SK-N-SH (cell line): ENCODE measurements around the gene PRG3. TPM values are rescaled to one million over a fixed set of nuclear protein-coding genes. Genes with fewer than 3 reads are reported as not detected.

Experiments
- CTCF ChIA-PET: fragments of 300-600, 350-600 bp; formaldehyde crosslinking; extraction: SDS; loops from one replicate; lab custom pipeline; 2021; lab: Yijun Ruan, JAX
- POLR2A ChIA-PET: fragments of 350-600 bp; sonication (Branson Sonifier 250); formaldehyde crosslinking; extraction: SDS; loops from one replicate; lab custom pipeline; 2020; ENCODE audit warnings: antibody characterized with exemption, inconsistent platforms; lab: Yijun Ruan, JAX
- DNase-seq: peaks from one replicate; pipeline ENCODE4 v3.0.0; 2012
- H2AFZ ChIP-seq: fragments of 200-600 bp; sonication (generic); 2 replicates; pipeline ENCODE4 v1.8.1; 2016; ENCODE audit warnings: antibody characterized with exemption, mild to moderate bottlenecking, low read depth
- H3F3A ChIP-seq: fragments of 200-600 bp; sonication (generic); replicated peaks from 2 replicates; pipeline ENCODE3; 2016; ENCODE audit warnings: antibody characterized with exemption, mild to moderate bottlenecking; ENCODE audit not compliant: insufficient read depth
- H3K27ac ChIP-seq, 2 experiments: fragments of 200-500 bp in 1 of 2; fragments of 200-600 bp in 1 of 2; sonication (Bioruptor generic) in 1 of 2; sonication (generic), shearing (Covaris generic) in 1 of 2; 2 replicates each; pipeline versions ENCODE4 v1.5.1 to v1.6.1; 2014 to 2016; ENCODE audit warnings: low read depth in 2 of 2, inconsistent platforms in 1 of 2, low read length in 1 of 2, mild to moderate bottlenecking in 1 of 2, mixed read lengths in 1 of 2
- H3K27me3 ChIP-seq: fragments of 200-600 bp; sonication (generic), shearing (Covaris generic); 2 replicates; pipeline ENCODE4 v1.6.1; 2016; ENCODE audit warnings: mixed run types; ENCODE audit not compliant: insufficient read depth
- H3K36me3 ChIP-seq, 2 experiments: fragments of 200-500 bp in 1 of 2; fragments of 200-600 bp in 1 of 2; sonication (Bioruptor generic) in 1 of 2; sonication (generic) in 1 of 2; replicated peaks in 1 of 2; 2 replicates each; pipeline versions ENCODE3 to v1.5.1; 2014 to 2016; ENCODE audit warnings: low read length in 1 of 2, mild to moderate bottlenecking in 1 of 2; ENCODE audit not compliant: insufficient read depth in 2 of 2, control insufficient read depth in 1 of 2
- H3K4me1 ChIP-seq, 2 experiments: fragments of 200-500 bp in 1 of 2; fragments of 200-600 bp in 1 of 2; sonication (Bioruptor generic) in 1 of 2; sonication (generic), shearing (Covaris generic) in 1 of 2; 2 replicates each; pipeline versions ENCODE4 v1.5.1 to v1.6.1; 2014 to 2016; ENCODE audit warnings: low read depth in 1 of 2, low read length in 1 of 2, mixed run types in 1 of 2; ENCODE audit not compliant: insufficient read depth in 2 of 2, control insufficient read depth in 1 of 2
- H3K4me2 ChIP-seq: fragments of 200-600 bp; sonication (generic), shearing (Covaris generic); 2 replicates; pipeline ENCODE4 v1.6.1; 2017; ENCODE audit warnings: mixed run types
- H3K4me3 ChIP-seq, 2 experiments: fragments of 200-500 bp in 1 of 2; fragments of 200-600 bp in 1 of 2; sonication (Bioruptor generic) in 1 of 2; sonication (generic), shearing (Covaris generic) in 1 of 2; 2 replicates each; pipeline versions ENCODE4 v1.5.1 to v1.8.1; 2014 to 2016; ENCODE audit warnings: low read depth in 2 of 2, inconsistent platforms in 1 of 2, low read length in 1 of 2, mild to moderate bottlenecking in 1 of 2, mixed read lengths in 1 of 2, moderate library complexity in 1 of 2
- H3K79me2 ChIP-seq: fragments of 200-600 bp; sonication (generic); 2 replicates; pipeline ENCODE4 v1.8.1; 2017; ENCODE audit warnings: mild to moderate bottlenecking; ENCODE audit not compliant: insufficient read depth
- H3K9ac ChIP-seq: fragments of 200-600 bp; sonication (generic); 2 replicates; pipeline ENCODE4 v1.6.1; 2017; ENCODE audit warnings: mixed run types
- H3K9me2 ChIP-seq: fragments of 200-600 bp; sonication (generic); 2 replicates; pipeline ENCODE4 v1.6.1; 2017; ENCODE audit warnings: mixed run types
- H3K9me3 ChIP-seq: fragments of 200-600 bp; sonication (generic); 2 replicates; pipeline ENCODE4 v1.6.1; 2017; ENCODE audit warnings: mixed run types, mild to moderate bottlenecking, moderate library complexity
- H4K20me1 ChIP-seq: fragments of 200-600 bp; sonication (generic); 2 replicates; pipeline ENCODE4 v1.6.1; 2017; ENCODE audit warnings: mild to moderate bottlenecking, mixed run types; ENCODE audit not compliant: insufficient read depth
- CHD2 ChIP-seq: fragments of 150-350 bp; IDR thresholded peaks from 2 replicates; pipeline ENCODE4 v1.6.1; 2018; ENCODE audit warnings: low read length; ENCODE audit not compliant: partially characterized antibody
- CTCF ChIP-seq: fragments of 200-600 bp; sonication (generic); IDR thresholded peaks from 2 replicates; pipeline ENCODE4 v1.6.1; 2017; ENCODE audit warnings: antibody characterized with exemption, mild to moderate bottlenecking, moderate library complexity
- EP300 ChIP-seq, 2 experiments: IDR thresholded peaks; 2 replicates each; pipeline versions ENCODE4 v1.4.0 to v1.6.1; 2012; ENCODE audit warnings: borderline replicate concordance in 1 of 2, low read depth in 1 of 2, low read length in 1 of 2
- EZH2phosphoT487 ChIP-seq: fragments of 200-600 bp; sonication (generic); IDR thresholded peaks from 2 replicates; pipeline ENCODE4 v1.6.1; 2017; ENCODE audit warnings: low read depth, mixed run types, mild to moderate bottlenecking, antibody characterized with exemption, moderate library complexity, borderline replicate concordance
- FOXJ3 ChIP-seq: sonication (generic); formaldehyde crosslinking; IDR thresholded peaks from 2 replicates; pipeline ENCODE4 v1.5.1; 2020; ENCODE audit warnings: mild to moderate bottlenecking, missing genetic modification reagents
- FOXM1 ChIP-seq: IDR thresholded peaks from 2 replicates; pipeline ENCODE4 v1.4.0; 2012; ENCODE audit warnings: low read depth, mild to moderate bottlenecking
- GABPA ChIP-seq: IDR thresholded peaks from 2 replicates; pipeline ENCODE4 v1.4.0; 2012; ENCODE audit warnings: low read depth, mild to moderate bottlenecking
- IRF3 ChIP-seq: fragments of 150-350 bp; IDR thresholded peaks from 2 replicates; pipeline ENCODE4 v1.6.1; 2016; ENCODE audit warnings: mild to moderate bottlenecking, low read depth, low read length
- JUND ChIP-seq: IDR thresholded peaks from 2 replicates; pipeline ENCODE4 v1.4.0; 2012
- MXI1 ChIP-seq: IDR thresholded peaks from 2 replicates; pipeline ENCODE4 v1.6.1; 2012; ENCODE audit warnings: mild to moderate bottlenecking, low read depth, low read length, improper control_type of control experiment
- NFIC ChIP-seq: IDR thresholded peaks from 2 replicates; pipeline ENCODE4 v1.4.0; 2012; ENCODE audit warnings: borderline replicate concordance
- POLR2AphosphoS5 ChIP-seq: IDR thresholded peaks from 2 replicates; pipeline ENCODE4 v1.6.1; 2012; ENCODE audit warnings: low read depth, low read length
- RAD21 ChIP-seq: IDR thresholded peaks from 2 replicates; pipeline ENCODE4 v1.6.1; 2012; ENCODE audit warnings: mild to moderate bottlenecking, low read length
- RCOR1 ChIP-seq: fragments of 150-350 bp; IDR thresholded peaks from 2 replicates; pipeline ENCODE4 v1.6.1; 2017; ENCODE audit warnings: antibody characterized with exemption, low read length
- REST ChIP-seq: IDR thresholded peaks from 2 replicates; pipeline ENCODE4 v1.6.1; 2012; ENCODE audit warnings: mild to moderate bottlenecking, low read depth, low read length, moderate library complexity
- RFX5 ChIP-seq: IDR thresholded peaks from 2 replicates; pipeline ENCODE4 v1.6.1; 2012; ENCODE audit warnings: mild to moderate bottlenecking, improper control_type of control experiment, low read length
- TAF1 ChIP-seq: IDR thresholded peaks from 2 replicates; pipeline ENCODE4 v1.6.1; 2012; ENCODE audit warnings: low read depth, mild to moderate bottlenecking, low read length, moderate library complexity, borderline replicate concordance
- TCF12 ChIP-seq: IDR thresholded peaks from 2 replicates; pipeline ENCODE4 v1.4.0; 2012
- USF2 ChIP-seq: fragments of 150-350 bp; IDR thresholded peaks from 2 replicates; pipeline ENCODE4 v1.6.1; 2017; ENCODE audit warnings: antibody characterized with exemption, low read length, low read depth, borderline replicate concordance
- WGBS: methylation state at CpG from one replicate; pipeline ENCODE4 v1.1.6; 2017; ENCODE audit warnings: low lambda C conversion rate; 5-methylcytosine and 5-hydroxymethylcytosine counted together
- polyA plus RNA-seq, 3 experiments: library from polyadenylated mRNA; depleted of rRNA; stranded (reverse); fragments of >200 nt; gene quantifications; 2 replicates each; pipeline ENCODE4 v1.2.3, GENCODE V29; 2012

Gene PRG3
- polyA plus RNA-seq, 1 of the 3 experiments (the other 2 are of a cell fraction): not detected

- H3F3A ChIP-seq: no peaks in the 10 kb centered on the region
- no peaks in the 10 kb centered on the region for H3K9me2 ChIP-seq
- no peaks in the 10 kb centered on the region for H3K79me2 ChIP-seq
- H4K20me1 ChIP-seq: no peaks in the 10 kb centered on the region
- WGBS: 49% methylated on average over 2 of the region's 2 CpGs
- POLR2A ChIA-PET: no interaction called here
- no peaks in the 10 kb centered on the region for H3K27me3 ChIP-seq
- no peaks in the 10 kb centered on the region; a peak in 1 of 4 replicates for H3K4me1 ChIP-seq
- H3K4me2 ChIP-seq: no peak overlapping the region
- CTCF ChIA-PET: interaction anchor here (1.0 kb wide), 1 partner anchor 30 kb away, joined by 4 read pairs; no protein-coding TSS in a partner anchor
- no peak overlapping the region for H3K4me3 ChIP-seq
- H2AFZ ChIP-seq: no peak overlapping the region
- no peak overlapping the region for H3K9ac ChIP-seq
- TF ChIP-seq CHD2: no peak
- no peak for TF ChIP-seq POLR2AphosphoS5
- no peak for TF ChIP-seq NFIC
- no peak for TF ChIP-seq RAD21
- no peak for TF ChIP-seq REST
- no peak for TF ChIP-seq CTCF
- no peak for TF ChIP-seq MXI1
- no peak for TF ChIP-seq IRF3
- no peak for TF ChIP-seq EZH2phosphoT487
- TF ChIP-seq FOXM1: no peak
- TF ChIP-seq TAF1: no peak
- TF ChIP-seq RCOR1: no peak
- no peak for TF ChIP-seq GABPA
- TF ChIP-seq RFX5: no peak
- TF ChIP-seq USF2: no peak
- TF ChIP-seq FOXJ3 (CRISPR knock-in tag): no peak
- no peak for TF ChIP-seq EP300 (IDR thresholded peaks at IDR 0.05; ENCODE audit: borderline replicate concordance in 1 of 2, low read depth in 1 of 2, low read length in 1 of 2)
- no peak for TF ChIP-seq JUND
- no peak for TF ChIP-seq TCF12
- H3K9me3 ChIP-seq: no peaks in the 10 kb centered on the region
- no peak overlapping the region for H3K27ac ChIP-seq
- peak; percentile 21 for DNase-seq
- no peaks in the 10 kb centered on the region for H3K36me3 ChIP-seq
Observed at GRCh38 chr11:57375490-57375889, 5.5 kb downstream of the PRG3 start.
